IMR-90 (cell line): ENCODE results near the gene ERG.

ENCODE experiments used
- POLR2A ChIP-seq: IDR thresholded peaks from 2 replicates; pipeline ENCODE4 v1.6.1; 2012; ENCODE audit warnings: mild to moderate bottlenecking, low read depth, low read length
- RFX5 ChIP-seq: IDR thresholded peaks from 2 replicates; pipeline ENCODE4 v1.8.0; 2012; ENCODE audit warnings: low read depth, mild to moderate bottlenecking, low read length, moderate library complexity

- TF ChIP-seq POLR2A (no peak), RFX5 (no peak)
Measured at GRCh38 chr21:38476385-38476784, 21.9 kb downstream of the ERG start.
